MV-4-11 (cell line): ENCODE data around the gene MMADHC.

Source experiments
- DNase-seq: peaks from one replicate; lab custom pipeline; 2025; lab: John Stamatoyannopoulos, UW

MMADHC gene

GRCh38 chr2:149587220-149587949 lies at the start of gene MMADHC:
Gene MMADHC, minus strand, starts transcription at chr2:149587775. Its CDS starts 678 bp downstream, at chr2:149587097.
- peak; percentile 88 for DNase-seq

- DNase-seq: no peak
Measured at GRCh38 chr2:149634103-149634502, 46.5 kb upstream of the MMADHC start.

GRCh38 chr2:149630445-149630844 lies 42.9 kb upstream of the MMADHC start:
- DNase-seq: no peak

GRCh38 chr2:149629026-149629425 lies 41.5 kb upstream of the MMADHC start:
- no peak for DNase-seq

GRCh38 chr2:149627111-149627801 lies 39.7 kb upstream of the MMADHC start:
- DNase-seq: peak; percentile 71

GRCh38 chr2:149625671-149626070 lies 38.1 kb upstream of the MMADHC start:
- DNase-seq: peak; percentile 67

- DNase-seq: no peak
Measured at GRCh38 chr2:149625271-149625670, 37.7 kb upstream of the MMADHC start.

GRCh38 chr2:149622343-149622742 lies 34.8 kb upstream of the MMADHC start:
- DNase-seq: no peak

GRCh38 chr2:149617476-149617875 lies 29.9 kb upstream of the MMADHC start:
- no peak for DNase-seq

GRCh38 chr2:149616681-149617456 lies 29.3 kb upstream of the MMADHC start:
- DNase-seq: no peak

GRCh38 chr2:149613704-149614103 lies 26.1 kb upstream of the MMADHC start:
- no peak for DNase-seq

- no peak for DNase-seq
Measured at GRCh38 chr2:149612122-149612521, 24.5 kb upstream of the MMADHC start.

- no peak for DNase-seq
Measured at GRCh38 chr2:149611100-149611820, 23.7 kb upstream of the MMADHC start.

- no peak for DNase-seq
Measured at GRCh38 chr2:149606251-149606811, 18.8 kb upstream of the MMADHC start.

GRCh38 chr2:149603248-149603647 lies 15.7 kb upstream of the MMADHC start:
- no peak for DNase-seq

- DNase-seq: peak; percentile 76
Measured at GRCh38 chr2:149601141-149601796, 13.7 kb upstream of the MMADHC start.

GRCh38 chr2:149597668-149598326 lies 10.2 kb upstream of the MMADHC start:
- DNase-seq: peak; percentile 90

GRCh38 chr2:149597050-149597667 lies 9.6 kb upstream of the MMADHC start:
- DNase-seq: no peak

- no peak for DNase-seq
Measured at GRCh38 chr2:149596471-149596870, 8.9 kb upstream of the MMADHC start.
